Liver (tissue), 9 donors: ENCODE results near the gene IRGQ. TPM values are rescaled to one million over a fixed set of nuclear protein-coding genes. Genes with fewer than 3 reads are reported as not detected.

Source experiments
- DNase-seq: peaks from one replicate; pipeline ENCODE4 v3.0.0-alpha.2; 2017; ENCODE audit warnings: low spot score
- H3K27ac ChIP-seq, 2 donors: one replicate each; pipeline ENCODE4 v1.7.0; 2013; ENCODE audit warnings: inconsistent platforms in 2 of 2, low read length in 2 of 2, control low read depth in 1 of 2, low read depth in 1 of 2, mild to moderate bottlenecking in 1 of 2
- H3K27me3 ChIP-seq, 4 donors: one replicate each; pipeline versions ENCODE4 v1.6.1 to v1.7.0; 2013; ENCODE audit warnings: low read length in 3 of 4, inconsistent platforms in 1 of 4, mild to moderate bottlenecking in 1 of 4, moderate library complexity in 1 of 4; ENCODE audit not compliant: control insufficient read depth in 4 of 4, insufficient read depth in 4 of 4
- H3K36me3 ChIP-seq, 4 donors: one replicate each; pipeline versions ENCODE4 v1.6.1 to v1.7.0; 2013; ENCODE audit warnings: low read length in 3 of 4, mild to moderate bottlenecking in 3 of 4, low read depth in 1 of 4, moderate library complexity in 1 of 4; ENCODE audit not compliant: control insufficient read depth in 4 of 4, insufficient read depth in 3 of 4
- H3K4me1 ChIP-seq, 4 donors: one replicate each; pipeline versions ENCODE4 v1.6.1 to v1.7.0; 2013; ENCODE audit warnings: low read length in 3 of 4, mild to moderate bottlenecking in 3 of 4, moderate library complexity in 1 of 4; ENCODE audit not compliant: control insufficient read depth in 4 of 4, insufficient read depth in 4 of 4
- H3K4me3 ChIP-seq, 3 donors: one replicate each; pipeline versions ENCODE4 v1.6.1 to v1.7.0; 2013; ENCODE audit warnings: low read length in 3 of 3, control low read depth in 1 of 3, low read depth in 1 of 3, mild to moderate bottlenecking in 1 of 3
- H3K9ac ChIP-seq, 2 donors: one replicate each; pipeline ENCODE4 v1.7.0; 2013; ENCODE audit warnings: low read length in 2 of 2, mild to moderate bottlenecking in 2 of 2, moderate library complexity in 2 of 2, control low read depth in 1 of 2, low read depth in 1 of 2
- H3K9me3 ChIP-seq, 4 donors: one replicate each; pipeline versions ENCODE4 v1.6.1 to v1.7.0; 2013; ENCODE audit warnings: low read length in 3 of 4; ENCODE audit not compliant: control insufficient read depth in 4 of 4
- EGR1 ChIP-seq, 2 donors: IDR thresholded peaks; 2 replicates each; pipeline ENCODE4 v1.6.1; 2016 to 2018; ENCODE audit warnings: antibody characterized with exemption in 2 of 2, low read depth in 2 of 2
- FOXA2 ChIP-seq: IDR thresholded peaks from 2 replicates; pipeline ENCODE4 v1.6.1; 2016; ENCODE audit warnings: antibody characterized with exemption
- GABPA ChIP-seq, 2 donors: IDR thresholded peaks in 1 of 2; conservative IDR thresholded peaks in 1 of 2; 2 replicates each; pipeline ENCODE4 v1.6.1; 2016; ENCODE audit warnings: antibody characterized with exemption in 2 of 2, mild to moderate bottlenecking in 1 of 2, moderate library complexity in 1 of 2
- HNF4A ChIP-seq, 2 donors: conservative IDR thresholded peaks; 2 replicates each; pipeline ENCODE4 v1.6.1; 2016; ENCODE audit warnings: antibody characterized with exemption in 2 of 2, mild to moderate bottlenecking in 2 of 2
- HNF4G ChIP-seq: IDR thresholded peaks from 2 replicates; pipeline ENCODE4 v1.6.1; 2016; ENCODE audit warnings: antibody characterized with exemption
- JUND ChIP-seq, 2 donors: IDR thresholded peaks; 2 replicates each; pipeline ENCODE4 v1.6.1; 2016; ENCODE audit warnings: antibody characterized with exemption in 2 of 2
- RXRA ChIP-seq, 2 donors: IDR thresholded peaks; 2 replicates each; pipeline ENCODE4 v1.6.1; 2017 to 2018; ENCODE audit warnings: antibody characterized with exemption in 2 of 2, mild to moderate bottlenecking in 1 of 2
- SP1 ChIP-seq: IDR thresholded peaks from 2 replicates; pipeline ENCODE4 v1.6.1; 2018; ENCODE audit warnings: antibody characterized with exemption, mild to moderate bottlenecking
- TAF1 ChIP-seq: conservative IDR thresholded peaks from 2 replicates; pipeline ENCODE4 v1.6.1; 2016; ENCODE audit warnings: antibody characterized with exemption, mild to moderate bottlenecking
- YY1 ChIP-seq: IDR thresholded peaks from 2 replicates; pipeline ENCODE4 v1.6.1; 2016; ENCODE audit warnings: antibody characterized with exemption, mild to moderate bottlenecking
- WGBS: extraction: QIAGEN DNeasy Blood & Tissue Kit; methylation state at CpG from one replicate; pipeline ENCODE4 v1.1.7; 2013; 5-methylcytosine and 5-hydroxymethylcytosine counted together
- polyA plus RNA-seq, 2 donors: library from polyadenylated mRNA; stranded (reverse) in 1 of 2; unstranded in 1 of 2; fragments of 200-250 nt in 1 of 2; fragments of >200 nt in 1 of 2; fragmentation: Nextera tagmentation in 1 of 2; extraction: Ambion mirVana in 1 of 2; gene quantifications; one replicate each; pipeline versions ENCODE4 v1.2.1 to v1.2.3, GENCODE V29; 2013 to 2015
- total RNA-seq, 2 donors: library from RNA; depleted of rRNA; stranded (reverse); fragments of >200 nt; gene quantifications; one replicate each; pipeline ENCODE4 v1.2.3, GENCODE V29; 2014
- TF ChIP-seq, protein P1 (sequence below): fragments of 150-350 bp; IDR thresholded peaks from 2 replicates; pipeline ENCODE4 v1.5.1; 2017; ENCODE audit warnings: improper control_type of control experiment, low read depth, low read length; ENCODE audit not compliant: missing input control
- TF ChIP-seq, protein P2 (sequence below): IDR thresholded peaks from 2 replicates; pipeline ENCODE4 v1.6.1; 2016; ENCODE audit warnings: antibody characterized with exemption
- TF ChIP-seq, protein P3 (sequence below): IDR thresholded peaks from 2 replicates; pipeline ENCODE4 v1.6.1; 2016; ENCODE audit warnings: antibody characterized with exemption
- TF ChIP-seq, protein P4 (sequence below): IDR thresholded peaks from 2 replicates; pipeline ENCODE4 v1.6.1; 2016; ENCODE audit warnings: antibody characterized with exemption, mild to moderate bottlenecking
- donor health status: healthy.
- donor health status: healthy.
- donor health status: healthy.
- donor health status: healthy.
- donor health status: healthy.

Gene IRGQ
- total and polyA plus RNA-seq, 4 donors = 2.8 to 15.5 (median 5.2) TPM

DNA sequence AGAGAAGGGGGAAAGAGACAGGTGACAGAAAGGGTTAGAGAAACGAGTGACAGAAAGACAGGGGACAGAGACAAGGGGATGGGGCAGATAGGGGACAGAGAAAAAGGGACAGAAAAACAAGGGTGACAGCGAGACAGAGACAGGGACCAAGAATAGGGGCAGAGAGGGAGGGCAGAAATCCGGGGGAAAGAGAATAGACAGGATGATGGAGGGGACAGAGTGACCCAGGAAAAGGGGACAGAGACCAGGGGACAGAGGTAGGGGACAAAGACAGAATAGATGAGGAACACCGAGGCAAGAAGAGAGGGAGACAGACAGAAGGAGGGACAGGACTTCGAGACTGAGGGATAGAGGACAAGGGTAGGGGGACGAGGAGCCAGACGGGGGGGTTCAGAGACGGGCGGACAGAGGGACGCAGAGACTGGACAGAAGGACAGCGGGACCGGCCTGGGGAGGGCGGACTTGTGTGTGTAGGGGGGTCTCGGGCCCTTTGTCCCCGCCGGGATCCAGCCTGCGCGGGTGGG lies 43.1 kb upstream of the IRGQ start (continued):
- TF ChIP-seq, protein P1, sequence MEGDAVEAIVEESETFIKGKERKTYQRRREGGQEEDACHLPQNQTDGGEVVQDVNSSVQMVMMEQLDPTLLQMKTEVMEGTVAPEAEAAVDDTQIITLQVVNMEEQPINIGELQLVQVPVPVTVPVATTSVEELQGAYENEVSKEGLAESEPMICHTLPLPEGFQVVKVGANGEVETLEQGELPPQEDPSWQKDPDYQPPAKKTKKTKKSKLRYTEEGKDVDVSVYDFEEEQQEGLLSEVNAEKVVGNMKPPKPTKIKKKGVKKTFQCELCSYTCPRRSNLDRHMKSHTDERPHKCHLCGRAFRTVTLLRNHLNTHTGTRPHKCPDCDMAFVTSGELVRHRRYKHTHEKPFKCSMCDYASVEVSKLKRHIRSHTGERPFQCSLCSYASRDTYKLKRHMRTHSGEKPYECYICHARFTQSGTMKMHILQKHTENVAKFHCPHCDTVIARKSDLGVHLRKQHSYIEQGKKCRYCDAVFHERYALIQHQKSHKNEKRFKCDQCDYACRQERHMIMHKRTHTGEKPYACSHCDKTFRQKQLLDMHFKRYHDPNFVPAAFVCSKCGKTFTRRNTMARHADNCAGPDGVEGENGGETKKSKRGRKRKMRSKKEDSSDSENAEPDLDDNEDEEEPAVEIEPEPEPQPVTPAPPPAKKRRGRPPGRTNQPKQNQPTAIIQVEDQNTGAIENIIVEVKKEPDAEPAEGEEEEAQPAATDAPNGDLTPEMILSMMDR = no peak

DNA sequence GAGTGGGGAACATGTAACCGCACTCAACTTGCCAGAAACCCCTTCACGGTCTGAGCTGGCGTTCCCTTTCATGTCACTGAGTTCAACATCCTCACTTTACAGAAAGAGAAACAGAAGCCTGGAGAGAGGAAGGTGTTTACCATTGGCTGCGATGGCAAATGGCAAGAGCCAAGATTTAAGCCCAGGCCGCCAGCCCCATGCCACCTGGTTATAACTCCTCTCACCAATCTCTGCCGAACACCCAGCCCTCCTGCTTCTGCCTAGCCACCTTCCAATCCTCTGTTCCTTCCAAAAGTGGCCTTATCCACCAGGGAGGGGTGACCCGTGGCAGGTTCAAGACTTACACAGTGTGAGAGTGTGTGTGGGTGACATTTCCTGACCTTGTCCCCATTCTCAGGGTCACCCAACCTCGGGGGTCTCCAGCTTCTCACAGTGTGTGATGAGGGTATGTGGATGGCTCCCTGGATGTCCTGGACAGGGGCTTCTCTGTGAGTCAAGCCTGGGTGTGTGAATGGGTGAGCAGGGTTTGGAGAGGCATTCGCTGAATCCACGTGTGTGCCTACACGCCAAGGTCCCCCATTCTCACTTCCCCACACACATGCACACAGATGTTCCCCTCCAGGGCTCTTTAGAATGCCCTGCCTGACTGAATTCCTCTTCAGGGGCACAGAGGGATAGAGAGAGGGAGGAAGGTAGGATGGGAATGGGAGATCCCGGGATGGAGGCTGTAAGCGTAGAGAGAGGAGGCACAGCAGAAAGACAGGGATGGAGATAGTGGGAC lies 42.5 kb upstream of the IRGQ start:
- Histone ChIP-seq H3K27ac (no peak overlapping the region), H3K4me1 (peaks cover 4 to 11% (median 9%) of the 10 kb centered on the region in 4 donors), H3K36me3 (no peaks in the 10 kb centered on the region), H3K9me3 (no peaks in the 10 kb centered on the region), H3K9ac (no peak overlapping the region), H3K27me3 (no peaks in the 10 kb centered on the region), H3K4me3 (no peak overlapping the region)
- TF ChIP-seq, protein P2, sequence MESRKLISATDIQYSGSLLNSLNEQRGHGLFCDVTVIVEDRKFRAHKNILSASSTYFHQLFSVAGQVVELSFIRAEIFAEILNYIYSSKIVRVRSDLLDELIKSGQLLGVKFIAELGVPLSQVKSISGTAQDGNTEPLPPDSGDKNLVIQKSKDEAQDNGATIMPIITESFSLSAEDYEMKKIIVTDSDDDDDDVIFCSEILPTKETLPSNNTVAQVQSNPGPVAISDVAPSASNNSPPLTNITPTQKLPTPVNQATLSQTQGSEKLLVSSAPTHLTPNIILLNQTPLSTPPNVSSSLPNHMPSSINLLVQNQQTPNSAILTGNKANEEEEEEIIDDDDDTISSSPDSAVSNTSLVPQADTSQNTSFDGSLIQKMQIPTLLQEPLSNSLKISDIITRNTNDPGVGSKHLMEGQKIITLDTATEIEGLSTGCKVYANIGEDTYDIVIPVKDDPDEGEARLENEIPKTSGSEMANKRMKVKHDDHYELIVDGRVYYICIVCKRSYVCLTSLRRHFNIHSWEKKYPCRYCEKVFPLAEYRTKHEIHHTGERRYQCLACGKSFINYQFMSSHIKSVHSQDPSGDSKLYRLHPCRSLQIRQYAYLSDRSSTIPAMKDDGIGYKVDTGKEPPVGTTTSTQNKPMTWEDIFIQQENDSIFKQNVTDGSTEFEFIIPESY = no peak
- no peak for TF ChIP-seq FOXA2
- no peak for TF ChIP-seq GABPA (IDR thresholded peaks at IDR 0.05 in 1 of 2, conservative IDR thresholded peaks at IDR 0.05 in 1 of 2)
- TF ChIP-seq YY1 = no peak
- no peak for TF ChIP-seq TAF1
- TF ChIP-seq EGR1 (IDR thresholded peaks at IDR 0.05; ENCODE audit: low read depth in 2 of 2) = no peak
- no peak for TF ChIP-seq JUND (IDR thresholded peaks at IDR 0.05)
- no peak for TF ChIP-seq SP1
- TF ChIP-seq, protein P3, sequence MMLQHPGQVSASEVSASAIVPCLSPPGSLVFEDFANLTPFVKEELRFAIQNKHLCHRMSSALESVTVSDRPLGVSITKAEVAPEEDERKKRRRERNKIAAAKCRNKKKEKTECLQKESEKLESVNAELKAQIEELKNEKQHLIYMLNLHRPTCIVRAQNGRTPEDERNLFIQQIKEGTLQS = no peak
- no peak for TF ChIP-seq HNF4G
- TF ChIP-seq RXRA (IDR thresholded peaks at IDR 0.05) = no peak
- TF ChIP-seq, protein P4, sequence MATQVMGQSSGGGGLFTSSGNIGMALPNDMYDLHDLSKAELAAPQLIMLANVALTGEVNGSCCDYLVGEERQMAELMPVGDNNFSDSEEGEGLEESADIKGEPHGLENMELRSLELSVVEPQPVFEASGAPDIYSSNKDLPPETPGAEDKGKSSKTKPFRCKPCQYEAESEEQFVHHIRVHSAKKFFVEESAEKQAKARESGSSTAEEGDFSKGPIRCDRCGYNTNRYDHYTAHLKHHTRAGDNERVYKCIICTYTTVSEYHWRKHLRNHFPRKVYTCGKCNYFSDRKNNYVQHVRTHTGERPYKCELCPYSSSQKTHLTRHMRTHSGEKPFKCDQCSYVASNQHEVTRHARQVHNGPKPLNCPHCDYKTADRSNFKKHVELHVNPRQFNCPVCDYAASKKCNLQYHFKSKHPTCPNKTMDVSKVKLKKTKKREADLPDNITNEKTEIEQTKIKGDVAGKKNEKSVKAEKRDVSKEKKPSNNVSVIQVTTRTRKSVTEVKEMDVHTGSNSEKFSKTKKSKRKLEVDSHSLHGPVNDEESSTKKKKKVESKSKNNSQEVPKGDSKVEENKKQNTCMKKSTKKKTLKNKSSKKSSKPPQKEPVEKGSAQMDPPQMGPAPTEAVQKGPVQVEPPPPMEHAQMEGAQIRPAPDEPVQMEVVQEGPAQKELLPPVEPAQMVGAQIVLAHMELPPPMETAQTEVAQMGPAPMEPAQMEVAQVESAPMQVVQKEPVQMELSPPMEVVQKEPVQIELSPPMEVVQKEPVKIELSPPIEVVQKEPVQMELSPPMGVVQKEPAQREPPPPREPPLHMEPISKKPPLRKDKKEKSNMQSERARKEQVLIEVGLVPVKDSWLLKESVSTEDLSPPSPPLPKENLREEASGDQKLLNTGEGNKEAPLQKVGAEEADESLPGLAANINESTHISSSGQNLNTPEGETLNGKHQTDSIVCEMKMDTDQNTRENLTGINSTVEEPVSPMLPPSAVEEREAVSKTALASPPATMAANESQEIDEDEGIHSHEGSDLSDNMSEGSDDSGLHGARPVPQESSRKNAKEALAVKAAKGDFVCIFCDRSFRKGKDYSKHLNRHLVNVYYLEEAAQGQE = no peak
- no peak for TF ChIP-seq HNF4A (conservative IDR thresholded peaks at IDR 0.05)
- 85% methylated on average over 13 of the region's 13 CpGs for WGBS
- DNase-seq = no peak
